ENCODE data around the gene GTF2H2. TPM values are rescaled to one million over a fixed set of nuclear protein-coding genes. Genes with fewer than 3 reads are reported as not detected.
"Not testable (repeated sequence)": the region's sequence is repeated elsewhere in the genome, so short reads cannot be mapped to it uniquely, and the experiment has no call there.

GTF2H2 gene
- total RNA-seq: 10 to 100 TPM in 5 of 6 donors, 1 to 10 TPM in 1; 7.5 to 46.1 (median 20.9) TPM

- H3K36me3 ChIP-seq, H3K4me3 ChIP-seq, H3K4me1 ChIP-seq, DNase-seq, H3K27me3 ChIP-seq, H3K27ac ChIP-seq, H3K9me3 ChIP-seq: not testable (repeated sequence)
- ATAC-seq (ENCODE audit: low FRiP score in 2 of 2): peak; percentile 99
- WGBS, 2 donors: no CpG with 5 or more reads among the region's 46 CpGs
These were observed at the start of gene GTF2H2 for GRCh38 chr5:71067262-71067928. TSS of gene GTF2H2 (minus strand) at chr5:71067676. CDS start at chr5:71062763, 4,913 bp downstream.

- H3K36me3 ChIP-seq; ATAC-seq (ENCODE audit: low FRiP score in 2 of 2); DNase-seq; H3K4me1 ChIP-seq; H3K27me3 ChIP-seq; H3K9me3 ChIP-seq; H3K27ac ChIP-seq; H3K4me3 ChIP-seq: not testable (repeated sequence)
- no CpG with 5 or more reads among the region's 12 CpGs for WGBS, 2 donors
These were observed 42.3 kb upstream of the GTF2H2 start for GRCh38 chr5:71109730-71110275.

GRCh38 chr5:71099996-71100395 lies 32.5 kb upstream of the GTF2H2 start:
- not testable (repeated sequence) for ATAC-seq (ENCODE audit: low FRiP score in 2 of 2); H3K27ac ChIP-seq; H3K27me3 ChIP-seq; H3K4me3 ChIP-seq; H3K36me3 ChIP-seq; H3K9me3 ChIP-seq; DNase-seq; H3K4me1 ChIP-seq
- WGBS, 2 donors: no CpG with 5 or more reads among the region's 7 CpGs

GRCh38 chr5:71097930-71098203 lies 30.4 kb upstream of the GTF2H2 start:
- no CpG with 5 or more reads among the region's 1 CpG for whole genome bisulfite sequencing, 2 donors
- DNase-seq; H3K36me3 ChIP-seq; H3K27me3 ChIP-seq; H3K27ac ChIP-seq; H3K4me1 ChIP-seq; ATAC-seq (ENCODE audit: low FRiP score in 2 of 2); H3K9me3 ChIP-seq; H3K4me3 ChIP-seq: not testable (repeated sequence)

GRCh38 chr5:71097173-71097929 lies 29.9 kb upstream of the GTF2H2 start:
- not testable (repeated sequence) for H3K36me3 ChIP-seq, H3K27me3 ChIP-seq, H3K4me1 ChIP-seq, H3K4me3 ChIP-seq, H3K27ac ChIP-seq, DNase-seq, H3K9me3 ChIP-seq
- 100% methylated on average over 1 to 2 of the region's 3 CpGs for WGBS, 2 donors
- peak; percentile 8 to 40 for ATAC-seq (ENCODE audit: low FRiP score in 2 of 2)

- DNase-seq; ATAC-seq (ENCODE audit: low FRiP score in 2 of 2): not testable (repeated sequence)
These were observed 22.3 kb upstream of the GTF2H2 start for GRCh38 chr5:71089773-71090172.

GRCh38 chr5:71088754-71089153 lies 21.3 kb upstream of the GTF2H2 start:
- not testable (repeated sequence) for H3K36me3 ChIP-seq; H3K27me3 ChIP-seq; H3K9me3 ChIP-seq; ATAC-seq (ENCODE audit: low FRiP score in 2 of 2); DNase-seq; H3K27ac ChIP-seq; H3K4me1 ChIP-seq; H3K4me3 ChIP-seq
- WGBS, 2 donors: 100% methylated on average over 2 of the region's 2 CpGs; no CpG with 5 or more reads in 1 of the 2 donors

More at GRCh38 chr5:71089773-71090172, 22.3 kb upstream of the GTF2H2 start:
- not testable (repeated sequence) for H3K27ac ChIP-seq, H3K9me3 ChIP-seq, H3K4me3 ChIP-seq, H3K27me3 ChIP-seq, H3K4me1 ChIP-seq, H3K36me3 ChIP-seq
- 84% methylated on average over 1 of the region's 2 CpGs; no CpG with 5 or more reads in 1 of the 2 donors for WGBS, 2 donors

- WGBS, 2 donors: no CpG with 5 or more reads among the region's 1 CpG
- not testable (repeated sequence) for DNase-seq; ATAC-seq (ENCODE audit: low FRiP score in 2 of 2)
These were observed 18.7 kb upstream of the GTF2H2 start for GRCh38 chr5:71086145-71086544.

GRCh38 chr5:71084280-71085063 lies 17.0 kb upstream of the GTF2H2 start:
- not testable (repeated sequence) for H3K27ac ChIP-seq; DNase-seq; H3K4me1 ChIP-seq; H3K27me3 ChIP-seq; ATAC-seq (ENCODE audit: low FRiP score in 2 of 2); H3K36me3 ChIP-seq; H3K4me3 ChIP-seq; H3K9me3 ChIP-seq
- WGBS, 2 donors: no CpG with 5 or more reads among the region's 3 CpGs

More at GRCh38 chr5:71086145-71086544, 18.7 kb upstream of the GTF2H2 start:
- H3K27me3 ChIP-seq, H3K4me3 ChIP-seq, H3K27ac ChIP-seq, H3K4me1 ChIP-seq, H3K36me3 ChIP-seq, H3K9me3 ChIP-seq: not testable (repeated sequence)

- ATAC-seq (ENCODE audit: low FRiP score in 2 of 2); H3K27ac ChIP-seq; H3K36me3 ChIP-seq; H3K4me1 ChIP-seq; DNase-seq; H3K9me3 ChIP-seq; H3K4me3 ChIP-seq; H3K27me3 ChIP-seq: not testable (repeated sequence)
- no CpG with 5 or more reads among the region's 7 CpGs for WGBS, 2 donors
These were observed 15.4 kb upstream of the GTF2H2 start for GRCh38 chr5:71082898-71083297.

GRCh38 chr5:71082340-71082739 lies 14.9 kb upstream of the GTF2H2 start:
- not testable (repeated sequence) for H3K27me3 ChIP-seq; H3K36me3 ChIP-seq; H3K9me3 ChIP-seq; H3K4me1 ChIP-seq; ATAC-seq (ENCODE audit: low FRiP score in 2 of 2); H3K4me3 ChIP-seq; H3K27ac ChIP-seq; DNase-seq
- WGBS, 2 donors: no CpG with 5 or more reads among the region's 2 CpGs

- not testable (repeated sequence) for H3K27me3 ChIP-seq; H3K9me3 ChIP-seq; H3K36me3 ChIP-seq; DNase-seq; ATAC-seq (ENCODE audit: low FRiP score in 2 of 2); H3K4me1 ChIP-seq; H3K4me3 ChIP-seq; H3K27ac ChIP-seq
- WGBS, 2 donors: 29% methylated on average over 1 of the region's 1 CpG; no CpG with 5 or more reads in 1 of the 2 donors
These were observed 6.2 kb downstream of the GTF2H2 start for GRCh38 chr5:71061322-71061721.

GRCh38 chr5:71059426-71059825 lies 8.1 kb downstream of the GTF2H2 start:
- not testable (repeated sequence) for H3K27me3 ChIP-seq; H3K36me3 ChIP-seq; H3K9me3 ChIP-seq; ATAC-seq (ENCODE audit: low FRiP score in 2 of 2); H3K4me1 ChIP-seq; DNase-seq; H3K4me3 ChIP-seq; H3K27ac ChIP-seq
- WGBS, 2 donors: no CpG with 5 or more reads among the region's 3 CpGs

Measured in upper lobe of left lung (tissue), 6 donors.